Epidermal melanocyte (primary cell): ENCODE data around the gene BMP7.
"Not testable (repeated sequence)": the region's sequence is repeated elsewhere in the genome, so short reads cannot be mapped to it uniquely, and the experiment has no call there.

Experiments
- DNase-seq: peaks from one replicate; pipeline ENCODE4 v3.0.0; 2011; ENCODE audit warnings: low spot score; ENCODE audit not compliant: insufficient read length

BMP7 gene

GRCh38 chr20:57194154-57194553 lies 72.3 kb downstream of the BMP7 start:
- no peak for DNase-seq

GRCh38 chr20:57193094-57193493 lies 73.3 kb downstream of the BMP7 start:
- DNase-seq = no peak

- no peak for DNase-seq
These were observed 74.1 kb downstream of the BMP7 start for GRCh38 chr20:57192311-57192710.

- DNase-seq = not testable (repeated sequence)
These were observed 75.2 kb downstream of the BMP7 start for GRCh38 chr20:57191265-57191638.

- no peak for DNase-seq
These were observed 75.7 kb downstream of the BMP7 start for GRCh38 chr20:57190536-57191264.

GRCh38 chr20:57189713-57190112 lies 76.7 kb downstream of the BMP7 start:
- DNase-seq = no peak

GRCh38 chr20:57188576-57189079 lies 77.8 kb downstream of the BMP7 start:
- no peak for DNase-seq

- no peak for DNase-seq
These were observed 78.4 kb downstream of the BMP7 start for GRCh38 chr20:57188056-57188455.

GRCh38 chr20:57187068-57187634 lies 79.3 kb downstream of the BMP7 start:
- DNase-seq = no peak

GRCh38 chr20:57186192-57186591 lies 80.2 kb downstream of the BMP7 start:
- no peak for DNase-seq

- no peak for DNase-seq
These were observed 81.2 kb downstream of the BMP7 start for GRCh38 chr20:57185188-57185743.

GRCh38 chr20:57183457-57184009 lies 82.9 kb downstream of the BMP7 start:
- no peak for DNase-seq

GRCh38 chr20:57181639-57182038 lies 84.8 kb downstream of the BMP7 start:
- DNase-seq = no peak

GRCh38 chr20:57180954-57181353 lies 85.5 kb downstream of the BMP7 start:
- no peak for DNase-seq

GRCh38 chr20:57180387-57180786 lies 86.1 kb downstream of the BMP7 start:
- no peak for DNase-seq

GRCh38 chr20:57179265-57179664 lies 87.2 kb downstream of the BMP7 start:
- no peak for DNase-seq

- DNase-seq = no peak
These were observed 87.8 kb downstream of the BMP7 start for GRCh38 chr20:57178582-57179111.

- DNase-seq = no peak
These were observed 88.7 kb downstream of the BMP7 start for GRCh38 chr20:57177636-57178280.

GRCh38 chr20:57176842-57177241 lies 89.6 kb downstream of the BMP7 start:
- DNase-seq = no peak

- no peak for DNase-seq
These were observed 90.9 kb downstream of the BMP7 start for GRCh38 chr20:57175397-57176010.

GRCh38 chr20:57174737-57175136 lies 91.7 kb downstream of the BMP7 start:
- no peak for DNase-seq
